Mammary microvascular endothelial cell (primary cell): ENCODE results near the gene PRKAB2. TPM values are rescaled to one million over a fixed set of nuclear protein-coding genes. Genes with fewer than 3 reads are reported as not detected.

Experiments used
- total RNA-seq: library from RNA; depleted of rRNA; stranded (reverse); fragments of >200 nt; gene quantifications from 2 replicates; pipeline ENCODE4 v1.2.3, GENCODE V29; 2015

Gene PRKAB2
- total RNA-seq = 3.1 and 8.9 TPM in 2 replicates

GRCh38 chr1:147172168-147173016 is at the start of gene PRKAB2:
Gene PRKAB2, minus strand, starts transcription at chr1:147172470. Its CDS starts 326 bp downstream, at chr1:147172144.

Other genes starting within 250 kb of the PRKAB2 start
- gene NBPF12, start 234.1 kb downstream of the PRKAB2 start, total RNA-seq = 2.4 and 2.5 TPM in 2 replicates
- gene FMO5, start 52.9 kb upstream of the PRKAB2 start, total RNA-seq = 0.30 and 1.3 TPM in 2 replicates
- gene CHD1L, start 70.2 kb upstream of the PRKAB2 start, total RNA-seq = 18.6 and 26.8 TPM in 2 replicates